Loucy (cell line): ENCODE data around the gene CTSC.

Source experiments
- H2AFZ ChIP-seq: fragments of 200-600 bp; sonication (generic); 2 replicates; pipeline ENCODE4 v1.6.0; 2016; ENCODE audit warnings: antibody characterized with exemption, mild to moderate bottlenecking, low read length, moderate library complexity
- H3F3A ChIP-seq: fragments of 200-600 bp; 2 replicates; pipeline ENCODE4 v1.6.0; 2016; ENCODE audit warnings: antibody characterized with exemption, low read depth, mild to moderate bottlenecking
- H3K27me3 ChIP-seq: fragments of 200-600 bp; sonication (generic); 2 replicates; pipeline ENCODE4 v1.6.1; 2014; ENCODE audit warnings: low read length, mild to moderate bottlenecking; ENCODE audit not compliant: insufficient read depth, poor library complexity, severe bottlenecking
- H3K36me3 ChIP-seq: fragments of 200-600 bp; sonication (generic); 2 replicates; pipeline ENCODE4 v1.6.1; 2016; ENCODE audit warnings: low read length; ENCODE audit not compliant: insufficient read depth
- H3K4me1 ChIP-seq: fragments of 200-600 bp; sonication (generic); 2 replicates; pipeline ENCODE4 v1.5.1; 2014; ENCODE audit warnings: low read length, mild to moderate bottlenecking; ENCODE audit not compliant: insufficient read depth, poor library complexity, severe bottlenecking
- H3K4me2 ChIP-seq: fragments of 200-600 bp; sonication (generic); 2 replicates; pipeline ENCODE4 v1.6.0; 2014; ENCODE audit warnings: antibody characterized with exemption, low read length, low read depth, mild to moderate bottlenecking; ENCODE audit not compliant: poor library complexity, severe bottlenecking
- H3K4me3 ChIP-seq: fragments of 200-600 bp; sonication (generic); 2 replicates; pipeline ENCODE4 v1.5.1; 2014; ENCODE audit warnings: low read length, mild to moderate bottlenecking, mixed read lengths; ENCODE audit not compliant: poor library complexity, severe bottlenecking
- H3K79me2 ChIP-seq: fragments of 200-600 bp; sonication (generic); 2 replicates; pipeline ENCODE4 v1.6.1; 2014; ENCODE audit warnings: low read length; ENCODE audit not compliant: insufficient read depth
- H3K9ac ChIP-seq: fragments of 200-600 bp; sonication (generic); 2 replicates; pipeline ENCODE4 v1.6.0; 2014; ENCODE audit warnings: mild to moderate bottlenecking, low read depth, low read length, moderate library complexity; ENCODE audit not compliant: poor library complexity, severe bottlenecking
- H3K9me2 ChIP-seq: fragments of 200-600 bp; sonication (generic); replicated peaks from 2 replicates; pipeline ENCODE4 v1.6.1; 2016; ENCODE audit warnings: low read depth, low read length, mixed read lengths
- H3K9me3 ChIP-seq: fragments of 200-600 bp; sonication (generic); 2 replicates; pipeline ENCODE4 v1.6.1; 2014; ENCODE audit warnings: mild to moderate bottlenecking, antibody characterized with exemption, low read length, low read depth; ENCODE audit not compliant: insufficient read depth
- H4K20me1 ChIP-seq: fragments of 200-600 bp; sonication (generic); 2 replicates; pipeline ENCODE4 v1.6.0; 2014; ENCODE audit warnings: antibody characterized with exemption, low read length, mild to moderate bottlenecking; ENCODE audit not compliant: insufficient read depth, poor library complexity, severe bottlenecking
- EZH2phosphoT487 ChIP-seq: fragments of 200-600 bp; IDR thresholded peaks from 2 replicates; pipeline ENCODE4 v1.6.1; 2018; ENCODE audit warnings: antibody characterized with exemption, mild to moderate bottlenecking, moderate library complexity, borderline replicate concordance
- TF ChIP-seq, protein P1 (sequence below): fragments of 200-600 bp; sonication (generic); conservative IDR thresholded peaks from 2 replicates; pipeline ENCODE4 v1.5.1; 2014; ENCODE audit warnings: mild to moderate bottlenecking, antibody characterized with exemption, low read length

CTSC gene

DNA sequence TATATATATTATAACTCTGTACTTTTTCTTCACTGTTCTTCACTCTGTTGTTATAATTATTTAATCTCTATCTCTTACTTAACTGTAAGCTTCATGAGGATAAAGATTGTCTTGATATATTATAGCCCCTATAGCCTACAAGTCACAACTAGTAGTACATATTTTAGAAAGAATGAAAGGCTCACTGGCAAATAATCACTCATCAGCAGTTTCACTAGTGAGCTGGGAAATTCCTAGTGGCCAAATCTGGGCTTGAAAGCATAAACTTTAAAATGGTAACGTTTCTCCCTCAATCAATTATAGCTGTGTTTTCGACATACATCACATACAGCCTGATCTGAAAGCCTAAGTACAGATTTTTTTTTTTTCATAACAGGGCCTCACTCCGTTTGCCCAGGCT is 42.5 kb downstream of the CTSC start:
- H3K36me3 ChIP-seq = peaks cover 91% of the 10 kb centered on the region
- no peaks in the 10 kb centered on the region for H3K9me3 ChIP-seq
- H4K20me1 ChIP-seq = peaks cover 5% of the 10 kb centered on the region
- H3K79me2 ChIP-seq = peaks cover 6% of the 10 kb centered on the region; the same call in 1 of the 2 replicates
- H3K4me2 ChIP-seq = no peak overlapping the region
- H3F3A ChIP-seq = no peaks in the 10 kb centered on the region
- no peak overlapping the region for H3K9ac ChIP-seq
- TF ChIP-seq, protein P1, sequence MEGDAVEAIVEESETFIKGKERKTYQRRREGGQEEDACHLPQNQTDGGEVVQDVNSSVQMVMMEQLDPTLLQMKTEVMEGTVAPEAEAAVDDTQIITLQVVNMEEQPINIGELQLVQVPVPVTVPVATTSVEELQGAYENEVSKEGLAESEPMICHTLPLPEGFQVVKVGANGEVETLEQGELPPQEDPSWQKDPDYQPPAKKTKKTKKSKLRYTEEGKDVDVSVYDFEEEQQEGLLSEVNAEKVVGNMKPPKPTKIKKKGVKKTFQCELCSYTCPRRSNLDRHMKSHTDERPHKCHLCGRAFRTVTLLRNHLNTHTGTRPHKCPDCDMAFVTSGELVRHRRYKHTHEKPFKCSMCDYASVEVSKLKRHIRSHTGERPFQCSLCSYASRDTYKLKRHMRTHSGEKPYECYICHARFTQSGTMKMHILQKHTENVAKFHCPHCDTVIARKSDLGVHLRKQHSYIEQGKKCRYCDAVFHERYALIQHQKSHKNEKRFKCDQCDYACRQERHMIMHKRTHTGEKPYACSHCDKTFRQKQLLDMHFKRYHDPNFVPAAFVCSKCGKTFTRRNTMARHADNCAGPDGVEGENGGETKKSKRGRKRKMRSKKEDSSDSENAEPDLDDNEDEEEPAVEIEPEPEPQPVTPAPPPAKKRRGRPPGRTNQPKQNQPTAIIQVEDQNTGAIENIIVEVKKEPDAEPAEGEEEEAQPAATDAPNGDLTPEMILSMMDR = no peak
- no peak for TF ChIP-seq EZH2phosphoT487
- no peak overlapping the region for H3K4me3 ChIP-seq
- no peaks in the 10 kb centered on the region for H3K4me1 ChIP-seq
- no peaks in the 10 kb centered on the region for H3K9me2 ChIP-seq
- H3K27me3 ChIP-seq = no peaks in the 10 kb centered on the region
- H2AFZ ChIP-seq = no peak overlapping the region

DNA sequence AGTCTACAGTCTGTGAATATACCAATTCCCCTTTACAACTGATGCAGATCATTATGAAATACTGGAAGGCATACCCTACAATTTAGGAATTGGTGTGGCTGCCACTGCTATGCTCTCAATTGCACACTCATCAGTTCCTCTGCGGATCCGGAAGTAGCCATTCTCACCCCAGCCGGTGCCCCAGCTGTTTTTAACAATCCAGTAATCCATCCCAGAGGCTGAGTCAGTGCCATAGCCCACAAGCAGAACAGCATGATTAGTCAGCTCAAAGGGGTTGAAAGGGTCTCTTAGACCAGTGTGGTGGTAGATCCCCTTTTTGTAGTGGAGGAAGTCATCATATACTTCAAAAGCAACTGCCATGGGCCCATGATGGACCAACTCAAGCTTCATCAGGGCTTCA is 43.6 kb downstream of the CTSC start:
- H3K4me3 ChIP-seq = no peak overlapping the region
- TF ChIP-seq, protein P1 = no peak
- no peak for TF ChIP-seq EZH2phosphoT487
- no peak overlapping the region for H3K4me2 ChIP-seq
- no peaks in the 10 kb centered on the region for H3K4me1 ChIP-seq
- H3K9me3 ChIP-seq = no peaks in the 10 kb centered on the region
- H2AFZ ChIP-seq = no peak overlapping the region
- no peak overlapping the region for H3K9ac ChIP-seq
- H3F3A ChIP-seq = no peaks in the 10 kb centered on the region
- H3K27me3 ChIP-seq = no peaks in the 10 kb centered on the region
- no peaks in the 10 kb centered on the region for H3K79me2 ChIP-seq
- peaks cover 90% of the 10 kb centered on the region; the same call in 1 of the 2 replicates for H3K36me3 ChIP-seq
- H3K9me2 ChIP-seq = no peaks in the 10 kb centered on the region
- H4K20me1 ChIP-seq = peaks cover 5% of the 10 kb centered on the region

DNA sequence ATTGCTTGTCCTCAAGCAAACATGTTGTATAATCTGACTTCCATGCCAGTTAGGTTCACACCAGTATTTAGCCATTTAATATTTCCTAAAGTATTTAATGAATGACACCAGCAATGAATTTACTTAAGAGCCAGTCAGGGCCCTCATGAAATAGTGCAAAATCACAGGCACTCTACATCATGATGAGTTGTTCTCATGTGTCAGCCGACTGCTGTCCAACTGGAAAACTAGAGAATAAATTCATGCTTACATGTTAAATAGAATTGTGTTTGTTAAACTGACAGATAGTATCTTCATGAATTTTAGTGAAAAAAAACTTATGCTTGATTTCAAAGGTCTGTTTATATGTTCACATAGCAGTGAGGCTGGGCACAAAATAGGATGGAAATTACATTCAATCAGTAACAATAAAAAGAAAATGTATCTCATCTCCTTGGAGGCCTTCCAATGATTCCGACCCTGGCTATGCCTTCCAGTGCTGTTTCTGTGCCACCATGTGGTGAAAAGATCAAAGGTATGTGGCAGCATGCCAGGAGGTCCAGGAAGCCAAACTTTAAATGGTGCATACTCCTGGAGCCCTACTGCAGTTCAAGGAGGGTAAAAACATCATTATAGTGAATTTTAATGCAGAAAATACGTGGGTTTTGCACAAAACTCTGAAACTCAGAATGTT is 45.2 kb downstream of the CTSC start:
- no peak overlapping the region for H2AFZ ChIP-seq
- H4K20me1 ChIP-seq = peaks cover 2% of the 10 kb centered on the region
- H3K4me2 ChIP-seq = no peak overlapping the region
- H3K9ac ChIP-seq = no peak overlapping the region
- no peaks in the 10 kb centered on the region for H3K79me2 ChIP-seq
- H3K9me3 ChIP-seq = no peaks in the 10 kb centered on the region
- H3K9me2 ChIP-seq = no peaks in the 10 kb centered on the region
- TF ChIP-seq, protein P1 = peak; percentile 23; the same call in 1 of the 2 replicates
- no peak for TF ChIP-seq EZH2phosphoT487
- H3F3A ChIP-seq = no peaks in the 10 kb centered on the region
- peaks cover 82% of the 10 kb centered on the region; the same call in 1 of the 2 replicates for H3K36me3 ChIP-seq
- no peak overlapping the region for H3K4me3 ChIP-seq
- no peaks in the 10 kb centered on the region for H3K27me3 ChIP-seq
- no peaks in the 10 kb centered on the region for H3K4me1 ChIP-seq
